ENCODE measurements around the gene AURKAIP1. TPM values are rescaled to one million over a fixed set of nuclear protein-coding genes. Genes with fewer than 3 reads are reported as not detected.

The AURKAIP1 gene
- total and polyA plus RNA-seq, 2 of the 4 experiments (the other 2 are of a cell fraction): 45.7 to 107 TPM

DNA sequence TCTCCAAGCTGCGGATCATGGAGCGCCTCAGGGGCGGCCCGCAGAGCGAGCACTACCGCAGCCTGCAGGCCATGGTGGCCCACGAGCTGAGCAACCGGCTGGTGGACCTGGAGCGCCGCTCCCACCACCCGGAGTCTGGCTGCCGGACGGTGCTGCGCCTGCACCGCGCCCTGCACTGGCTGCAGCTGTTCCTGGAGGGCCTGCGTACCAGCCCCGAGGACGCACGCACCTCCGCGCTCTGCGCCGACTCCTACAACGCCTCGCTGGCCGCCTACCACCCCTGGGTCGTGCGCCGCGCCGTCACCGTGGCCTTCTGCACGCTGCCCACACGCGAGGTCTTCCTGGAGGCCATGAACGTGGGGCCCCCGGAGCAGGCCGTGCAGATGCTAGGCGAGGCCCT lies 47.7 kb downstream of the AURKAIP1 start:
- in situ Hi-C loops (cut with MboI; ENCODE audit: low sequenced_read_pairs): no loop called here

More for the DNA sequence above, 47.7 kb downstream of the AURKAIP1 start:
- Histone ChIP-seq H3K18ac (ENCODE audit: low read depth, low read length) (no peak overlapping the region), H3K14ac (replicated peaks; ENCODE audit: low read depth, low read length) (no peak overlapping the region), H2AFZ (replicated peaks; ENCODE audit: low read length, poor library complexity) (no peak overlapping the region), H3K36me3 (ENCODE audit: control insufficient read depth, insufficient read depth, low read length) (peaks cover 3% of the 10 kb centered on the region), H4K91ac (ENCODE audit: insufficient read depth, low read depth, low read length) (no peak overlapping the region), H4K8ac (ENCODE audit: low read depth in 2 of 2, low read length in 2 of 2) (no peak overlapping the region), H3K27me3 (ENCODE audit: control insufficient read depth, insufficient read depth, low read length) (no peaks in the 10 kb centered on the region), H2AK9ac (replicated peaks; ENCODE audit: low read depth, low read length, poor library complexity) (no peak overlapping the region), H2AK5ac (ENCODE audit: low read depth, low read length) (no peak overlapping the region), H3K56ac (ENCODE audit: extremely low read depth, insufficient read depth, low read length) (no peak overlapping the region), H4K20me1 (ENCODE audit: insufficient read depth, low read length) (peaks cover 37% of the 10 kb centered on the region), H2BK15ac (ENCODE audit: low read depth, low read length) (no peak overlapping the region), H3K4me1 (ENCODE audit: control insufficient read depth, insufficient read depth, low read length) (peaks cover 5% of the 10 kb centered on the region; the same call in 1 of the 2 replicates), H3K9ac (ENCODE audit: low read depth, low read length) (no peak overlapping the region), H3K9me1 (ENCODE audit: insufficient read depth, low read length) (peaks cover 9% of the 10 kb centered on the region), H3K23ac (ENCODE audit: low read depth, low read length) (no peak overlapping the region), H2BK120ac (ENCODE audit: low read depth, low read length) (no peak overlapping the region), H4K5ac (ENCODE audit: low read depth, low read length) (no peak overlapping the region), H2BK5ac (ENCODE audit: low read depth, low read length, poor library complexity, severe bottlenecking) (no peak overlapping the region), H3K79me1 (ENCODE audit: low read depth in 1 of 2, low read length in 2 of 2) (peaks cover 7 to 41% of the 10 kb centered on the region in 2 experiments; a peak in 2 of 4 replicates), H3K4me2 (ENCODE audit: low read depth, low read length) (no peak overlapping the region), H3K4ac (ENCODE audit: low read depth, low read length) (no peak overlapping the region), H3K4me3 (ENCODE audit: insufficient read depth, low read depth, low read length) (no peak overlapping the region), H3K27ac (ENCODE audit: insufficient read depth, low read length) (no peak overlapping the region), H3K9me3 (ENCODE audit: control insufficient read depth, insufficient read depth, low read length) (no peaks in the 10 kb centered on the region), H2BK20ac (ENCODE audit: low read depth, low read length) (no peak overlapping the region)
- 89% methylated on average over 29 of the region's 40 CpGs; no CpG with 5 or more reads in 1 of the 2 experiments for WGBS, 2 experiments (ENCODE audit: extremely low coverage in 2 of 2, insufficient read length in 1 of 2)
- dilution Hi-C loops (cut with HindIII; ENCODE audit: low sequenced_read_pairs, unreplicated experiment) (no loop called here), intact Hi-C loops (cut with micrococcal nuclease) (no loop called here)
- BruUV-seq (replicated peaks): no TSS peak
- ATAC-seq (ENCODE audit: low read depth) (no peak), DNase-seq (no peak)
- POLR2A ChIA-PET (ENCODE audit: unreplicated experiment): no interaction called here
- TF ChIP-seq CEBPB (IDR thresholded peaks at IDR 0.05; ENCODE audit: low read depth, low read length): no peak
- TF ChIP-seq RFX5 (IDR thresholded peaks at IDR 0.05; ENCODE audit: low read depth, low read length): no peak
- TF ChIP-seq BHLHE40 (IDR thresholded peaks at IDR 0.05; ENCODE audit: low read depth, low read length): no peak
- CTCF ChIA-PET: no interaction called here
